CD4-positive, alpha-beta memory T cell (primary cell): ENCODE data around the gene IFITM5. TPM values are rescaled to one million over a fixed set of nuclear protein-coding genes. Genes with fewer than 3 reads are reported as not detected.
"Not testable (repeated sequence)": the region's sequence is repeated elsewhere in the genome, so short reads cannot be mapped to it uniquely, and the experiment has no call there.

ENCODE experiments used
- CTCF ChIA-PET: fragments of 350-600 bp; sonication (Branson Sonifier 250); formaldehyde crosslinking; loops from one replicate; lab custom pipeline; 2021; ENCODE audit warnings: inconsistent platforms; ENCODE audit not compliant: partially characterized antibody; lab: Charles Lee
- POLR2A ChIA-PET: fragments of 350-600 bp; sonication (Branson Sonifier 250); formaldehyde crosslinking; loops from one replicate; lab custom pipeline; 2021; ENCODE audit not compliant: partially characterized antibody; lab: Charles Lee
- DNase-seq, 5 donors: peaks; one replicate each; pipeline versions ENCODE4 v3.0.0 to v3.0.0-alpha.2; 2020 to 2022; ENCODE audit warnings: mixed read lengths in 1 of 5
- H3K27ac ChIP-seq: one replicate; pipeline ENCODE4 v1.7.0; 2013; ENCODE audit warnings: low read depth, low read length
- H3K27me3 ChIP-seq: 2 replicates; pipeline ENCODE4 v1.7.0; 2013; ENCODE audit warnings: mild to moderate bottlenecking, low read length, moderate library complexity; ENCODE audit not compliant: insufficient read depth
- H3K36me3 ChIP-seq: 2 replicates; pipeline ENCODE4 v1.7.0; 2013; ENCODE audit warnings: mild to moderate bottlenecking, low read length, moderate library complexity; ENCODE audit not compliant: insufficient read depth
- H3K4me1 ChIP-seq: 2 replicates; pipeline ENCODE4 v1.7.0; 2013; ENCODE audit warnings: mild to moderate bottlenecking, low read length, moderate library complexity; ENCODE audit not compliant: insufficient read depth
- H3K4me3 ChIP-seq, 2 donors: one replicate each; pipeline ENCODE4 v1.7.0; 2013; ENCODE audit warnings: low read length in 2 of 2, mild to moderate bottlenecking in 1 of 2
- H3K9me3 ChIP-seq, 2 donors: one replicate each; pipeline ENCODE4 v1.7.0; 2013; ENCODE audit warnings: low read length in 2 of 2, control low read depth in 1 of 2; ENCODE audit not compliant: control insufficient read depth in 1 of 2
- H3K27ac Mint-ChIP-seq, 7 donors: one replicate each; pipeline ENCODE4 v1.8.0; 2020 to 2021; ENCODE audit warnings: mixed read lengths in 7 of 7, mild to moderate bottlenecking in 6 of 7, inconsistent platforms in 3 of 7, moderate library complexity in 3 of 7
- H3K27me3 Mint-ChIP-seq, 2 donors: one replicate each; pipeline ENCODE4 v1.8.0; 2020 to 2021; ENCODE audit warnings: mixed read lengths in 2 of 2
- H3K36me3 Mint-ChIP-seq, 2 donors: one replicate each; pipeline ENCODE4 v1.8.0; 2020 to 2021; ENCODE audit warnings: mixed read lengths in 2 of 2, inconsistent platforms in 1 of 2, mild to moderate bottlenecking in 1 of 2
- H3K4me1 Mint-ChIP-seq, 4 donors: one replicate each; pipeline ENCODE4 v1.8.0; 2020 to 2021; ENCODE audit warnings: mixed read lengths in 4 of 4, mild to moderate bottlenecking in 1 of 4
- H3K4me3 Mint-ChIP-seq, 8 donors: one replicate each; pipeline ENCODE4 v1.8.0; 2020 to 2021; ENCODE audit warnings: mixed read lengths in 8 of 8, mild to moderate bottlenecking in 7 of 8, moderate library complexity in 6 of 8, inconsistent platforms in 3 of 8
- H3K9me3 Mint-ChIP-seq, 8 donors: one replicate each; pipeline ENCODE4 v1.8.0; 2020 to 2021; ENCODE audit warnings: mixed read lengths in 8 of 8, mild to moderate bottlenecking in 5 of 8, inconsistent platforms in 3 of 8, moderate library complexity in 1 of 8
- intact Hi-C: fragments of 100-400 bp; cut with micrococcal nuclease; formaldehyde crosslinking; loops from one replicate; pipeline ENCODE4 v1.15.1; 2023
- polyA plus RNA-seq, 2 donors: library from polyadenylated mRNA; unstranded; fragments of 300-500 nt; fragmentation: Illumina TruSeq; gene quantifications; one replicate each; pipeline ENCODE4 v1.2.3, GENCODE V29; 2021
- total RNA-seq, 2 experiments: library from RNA; stranded (reverse); gene quantifications; one replicate each; pipeline ENCODE4 v1.2.3, GENCODE V29; 2021

IFITM5 gene
- total and polyA plus RNA-seq, 4 experiments from 2014 or later, result not detected

DNA sequence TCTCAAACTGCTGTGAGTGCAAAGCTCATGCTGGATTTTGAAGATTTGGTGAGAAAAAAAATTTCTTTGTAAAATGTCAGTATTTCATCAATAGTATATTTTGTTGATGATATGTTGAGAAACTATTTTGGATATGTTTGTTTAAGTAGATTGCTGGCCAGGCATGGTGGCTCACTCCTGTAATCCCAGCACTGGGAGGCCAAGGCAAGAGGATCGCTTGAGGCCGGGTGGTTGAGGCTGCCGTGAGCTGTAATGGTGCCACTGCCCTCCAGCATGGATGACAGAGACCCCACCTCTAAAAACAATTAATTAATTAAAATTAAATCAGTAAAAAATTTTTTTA is 28.2 kb upstream of the IFITM5 start:
- ChIA-PET POLR2A (interaction anchor here (0.7 to 4.5 kb wide), 7 partner anchors 12 to 119 kb away, joined by 3 to 42 read pairs (median 4); partner anchors contain the start of genes BET1L, IFITM1, PGGHG and RIC8A), CTCF (interaction anchor here (1.4 to 1.5 kb wide), 4 partner anchors 16 to 76 kb away, joined by 3 to 4 read pairs (median 4); no protein-coding TSS in a partner anchor)
- no peak overlapping the region for H3K4me3 ChIP-seq

DNA sequence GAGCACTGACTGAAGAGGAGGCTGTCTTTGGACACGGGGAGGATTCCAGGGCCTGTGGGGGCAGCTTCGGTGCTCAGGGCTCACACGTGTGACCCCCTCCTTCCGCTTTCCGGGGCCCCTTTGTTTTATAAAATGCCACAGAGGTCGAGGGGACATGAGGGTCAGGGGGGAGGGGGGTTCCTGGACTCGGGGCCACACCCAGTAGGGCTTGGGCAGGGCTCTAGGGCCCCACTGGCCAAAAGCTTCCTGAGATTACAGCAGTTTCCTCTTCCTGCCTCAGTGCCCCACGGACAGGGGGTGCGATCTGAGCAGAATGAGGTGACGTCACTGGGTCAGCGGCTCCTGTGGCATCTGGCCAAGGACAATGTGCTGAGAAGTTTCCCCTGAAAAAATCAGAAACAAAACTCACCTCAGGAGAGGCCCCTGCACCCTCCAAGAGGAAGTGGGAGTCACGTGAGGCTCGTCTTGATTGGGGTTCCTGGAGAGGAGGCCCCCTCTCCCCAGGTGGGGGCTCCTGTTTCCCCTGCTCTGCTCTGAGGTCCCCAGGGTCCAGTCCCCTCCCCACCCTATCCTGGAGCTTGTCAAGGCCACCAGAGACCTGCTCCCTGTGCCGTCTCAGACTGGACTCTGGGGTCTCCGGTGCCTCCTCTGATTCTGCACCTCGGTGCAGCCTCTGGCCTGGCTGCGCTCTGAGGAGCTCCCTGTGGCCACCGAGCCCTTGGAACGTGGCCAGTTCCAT is 27.7 kb upstream of the IFITM5 start:
- H3K27ac Mint-ChIP-seq, result peak overlapping the region; percentile 86 to 96 (median 91)
- DNase-seq, result peak; percentile 67 to 82 (median 68)
- intact Hi-C loops, result no loop called here
- H3K4me1 Mint-ChIP-seq, result peaks cover 33 to 80% (median 57%) of the 10 kb centered on the region in 4 donors
- H3K36me3 ChIP-seq, result no peaks in the 10 kb centered on the region
- POLR2A ChIA-PET, result interaction anchor here (0.7 to 4.5 kb wide), 8 partner anchors 11 to 119 kb away, joined by 3 to 42 read pairs (median 4); partner anchors contain the start of genes BET1L, IFITM1, PGGHG and RIC8A
- H3K9me3 ChIP-seq, result no peaks in the 10 kb centered on the region
- H3K27me3 ChIP-seq, result no peaks in the 10 kb centered on the region
- H3K4me3 ChIP-seq, result peak overlapping the region in 1 of 2 donors; percentile 37
- CTCF ChIA-PET, result interaction anchor here (1.4 to 1.5 kb wide), 4 partner anchors 15 to 76 kb away, joined by 3 to 4 read pairs (median 4); no protein-coding TSS in a partner anchor
- peaks cover 50% of the 10 kb centered on the region for H3K4me1 ChIP-seq
- H3K27me3 Mint-ChIP-seq, result no peaks in the 10 kb centered on the region
- peak overlapping the region; percentile 76 for H3K27ac ChIP-seq
- H3K36me3 Mint-ChIP-seq, result no peaks in the 10 kb centered on the region
- peaks cover 0 to 2% (median 0%) of the 10 kb centered on the region in 8 donors for H3K9me3 Mint-ChIP-seq
- peak overlapping the region; percentile 58 to 84 (median 67) for H3K4me3 Mint-ChIP-seq

More for the DNA sequence above, 28.2 kb upstream of the IFITM5 start:
- Histone ChIP-seq H3K36me3 (no peaks in the 10 kb centered on the region), H3K9me3 (no peaks in the 10 kb centered on the region), H3K27me3 (no peaks in the 10 kb centered on the region), H3K4me1 (peaks cover 50% of the 10 kb centered on the region), H3K27ac (peak overlapping the region; percentile 76)
- peaks cover 0 to 2% (median 0%) of the 10 kb centered on the region in 8 donors for H3K9me3 Mint-ChIP-seq
- H3K27me3 Mint-ChIP-seq, result no peaks in the 10 kb centered on the region
- peak overlapping the region; percentile 21 to 75 (median 62) for H3K4me3 Mint-ChIP-seq
- no peak for DNase-seq
- no peaks in the 10 kb centered on the region for H3K36me3 Mint-ChIP-seq
- peaks cover 33 to 83% (median 57%) of the 10 kb centered on the region in 4 donors for H3K4me1 Mint-ChIP-seq
- H3K27ac Mint-ChIP-seq, result peak overlapping the region; percentile 86 to 96 (median 91)
- intact Hi-C loops, result no loop called here

DNA sequence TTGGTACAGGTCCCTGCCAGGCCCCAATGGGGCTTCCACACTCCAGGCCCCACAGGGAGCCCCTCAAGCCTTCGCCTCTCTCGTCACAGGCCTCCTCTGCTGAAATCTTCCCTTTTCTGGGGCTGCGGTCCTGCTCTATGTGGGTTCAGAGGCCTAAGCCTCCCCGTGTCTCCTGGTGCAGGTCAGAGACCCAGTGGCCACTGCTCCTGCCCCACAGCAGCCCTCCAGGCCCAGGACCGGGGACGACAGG is 27.2 kb upstream of the IFITM5 start:
- Histone ChIP-seq H3K4me1 (peaks cover 45% of the 10 kb centered on the region), H3K4me3 (peak overlapping the region in 1 of 2 donors; percentile 37), H3K27me3 (no peaks in the 10 kb centered on the region), H3K27ac (peak overlapping the region; percentile 76), H3K9me3 (no peaks in the 10 kb centered on the region), H3K36me3 (no peaks in the 10 kb centered on the region)
- intact Hi-C loops, result no loop called here
- Mint-ChIP-seq H3K9me3 (peaks cover 0 to 2% (median 0%) of the 10 kb centered on the region in 8 donors), H3K27me3 (no peaks in the 10 kb centered on the region), H3K27ac (peak overlapping the region; percentile 86 to 96 (median 91)), H3K4me3 (peak overlapping the region in 7 of 8 donors; percentile 58 to 84 (median 64)), H3K36me3 (no peaks in the 10 kb centered on the region), H3K4me1 (peaks cover 33 to 75% (median 56%) of the 10 kb centered on the region in 4 donors)
- ChIA-PET CTCF (interaction anchor here (1.5 kb wide), 1 partner anchor 15 kb away, joined by 4 read pairs; no protein-coding TSS in a partner anchor), POLR2A (interaction anchor here (1.1 to 4.5 kb wide), 6 partner anchors 10 to 118 kb away, joined by 3 to 42 read pairs (median 6); partner anchors contain the start of genes BET1L, IFITM1, PGGHG and RIC8A)
- DNase-seq, result no peak

DNA sequence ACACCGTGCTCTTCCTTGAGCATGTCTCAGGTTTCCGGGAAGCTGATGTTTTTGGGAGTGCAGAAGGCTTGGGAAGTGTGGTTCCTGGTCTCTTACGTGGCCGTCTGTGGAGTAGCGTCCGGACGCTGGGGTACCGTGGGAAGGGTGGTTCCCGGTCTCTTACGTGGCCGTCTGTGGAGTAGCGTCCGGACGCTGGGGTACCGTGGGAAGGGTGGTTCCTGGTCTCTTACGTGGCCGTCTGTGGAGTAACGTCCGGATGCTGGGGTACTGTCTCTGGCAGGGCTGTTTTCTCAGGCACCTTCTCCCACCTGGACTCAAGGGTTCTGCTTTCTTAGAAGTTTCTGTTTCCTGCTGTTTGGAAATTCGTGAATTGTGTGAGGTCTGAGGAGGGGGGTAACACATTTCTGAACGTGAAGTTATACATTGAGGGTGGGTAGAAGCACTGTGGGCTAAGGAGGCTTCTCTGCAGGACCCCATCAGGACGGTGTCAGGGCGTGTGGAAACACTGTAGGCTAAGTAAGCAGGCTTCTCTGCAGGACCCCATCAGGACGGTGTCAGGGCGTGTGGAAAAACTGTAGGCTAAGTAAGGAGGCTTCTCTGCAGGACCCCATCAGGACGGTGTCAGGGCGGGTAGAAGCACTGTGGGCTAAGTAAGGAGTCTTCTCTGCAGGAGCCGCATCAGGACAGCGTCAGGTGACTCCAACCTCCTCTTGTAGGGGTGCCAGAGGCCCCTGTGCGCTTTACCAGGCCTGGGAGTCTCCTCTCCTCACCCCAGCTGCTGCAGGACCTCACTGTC is 26.7 kb upstream of the IFITM5 start:
- peak overlapping the region; percentile 76 for H3K27ac ChIP-seq
- intact Hi-C loops, result no loop called here
- peak overlapping the region; percentile 86 to 96 (median 91) for H3K27ac Mint-ChIP-seq
- no peak for DNase-seq
- H3K4me3 Mint-ChIP-seq, result peak overlapping the region in 7 of 8 donors; percentile 31 to 84 (median 64)
- H3K4me1 Mint-ChIP-seq, result peaks cover 30 to 70% (median 51%) of the 10 kb centered on the region in 4 donors
- no peaks in the 10 kb centered on the region for H3K36me3 Mint-ChIP-seq
- no peaks in the 10 kb centered on the region for H3K27me3 ChIP-seq
- POLR2A ChIA-PET, result interaction anchor here (0.6 to 4.5 kb wide), 6 partner anchors 10 to 118 kb away, joined by 3 to 42 read pairs (median 6); partner anchors contain the start of genes BET1L, IFITM1 and RIC8A
- CTCF ChIA-PET, result interaction anchor here (1.6 kb wide), 1 partner anchor 29 kb away, joined by 5 read pairs; no protein-coding TSS in a partner anchor
- H3K36me3 ChIP-seq, result no peaks in the 10 kb centered on the region
- no peaks in the 10 kb centered on the region for H3K9me3 ChIP-seq
- H3K27me3 Mint-ChIP-seq, result no peaks in the 10 kb centered on the region
- H3K9me3 Mint-ChIP-seq, result peaks cover 0 to 2% (median 0%) of the 10 kb centered on the region in 8 donors
- no peak overlapping the region for H3K4me3 ChIP-seq
- H3K4me1 ChIP-seq, result peaks cover 40% of the 10 kb centered on the region

DNA sequence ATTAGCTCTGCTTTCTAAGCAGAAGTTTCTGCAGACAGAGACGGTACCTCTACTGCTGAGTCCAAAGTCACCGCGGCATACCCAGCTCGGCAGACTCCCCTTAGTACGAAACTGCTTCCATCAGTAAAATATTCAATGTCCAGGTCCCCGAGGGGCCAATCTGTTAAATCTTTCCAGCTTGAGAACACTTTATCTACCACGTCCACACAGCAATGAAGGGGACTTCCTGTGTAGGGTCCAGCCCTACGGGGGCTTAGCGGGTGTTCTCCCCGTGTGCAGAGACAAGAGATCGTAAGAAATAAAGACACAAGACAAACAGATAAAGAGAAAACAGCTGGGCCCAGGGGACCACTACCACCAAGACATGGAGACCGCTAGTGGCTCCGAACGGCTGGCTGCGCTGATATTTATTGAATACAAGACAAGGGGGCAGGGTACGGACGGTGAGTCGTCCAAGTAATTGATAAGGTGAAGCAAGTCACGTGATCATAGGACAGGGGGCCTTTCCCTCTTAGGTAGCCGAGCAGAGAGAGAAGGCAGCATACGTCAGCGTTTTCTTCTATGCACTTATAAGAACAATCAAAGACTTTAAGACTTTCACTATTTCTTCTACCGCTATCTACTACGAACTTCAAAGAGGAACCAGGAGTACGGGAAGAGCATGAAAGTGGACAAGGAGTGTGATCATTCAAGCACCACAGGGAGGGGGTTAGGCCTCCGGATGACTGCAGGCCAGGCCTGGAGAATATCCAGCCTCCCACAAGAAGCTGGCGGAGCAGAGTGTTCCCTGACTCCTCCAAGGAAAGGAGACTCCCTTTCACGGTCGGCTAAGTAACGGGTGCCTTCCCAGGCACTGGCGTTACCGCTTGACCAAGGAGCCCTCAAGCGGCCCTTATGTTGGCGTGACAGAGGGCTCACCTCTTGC is 25.5 kb upstream of the IFITM5 start:
- intact Hi-C loops, H3K36me3 ChIP-seq, H3K27ac ChIP-seq, H3K27me3 Mint-ChIP-seq, H3K9me3 Mint-ChIP-seq, H3K36me3 Mint-ChIP-seq, H3K4me3 ChIP-seq, H3K9me3 ChIP-seq, H3K27me3 ChIP-seq, DNase-seq: not testable (repeated sequence)
- Mint-ChIP-seq H3K4me3 (peak overlapping the region in 6 of 8 donors; percentile 13 to 59 (median 30)), H3K27ac (peak overlapping the region; percentile 24 to 88 (median 73)), H3K4me1 (peaks cover 33 to 69% (median 49%) of the 10 kb centered on the region in 4 donors)
- ChIA-PET CTCF (interaction anchor here (1.6 kb wide), 1 partner anchor 30 kb away, joined by 5 read pairs; no protein-coding TSS in a partner anchor), POLR2A (interaction anchor here (0.6 to 4.5 kb wide), 5 partner anchors 9 to 74 kb away, joined by 3 to 42 read pairs (median 4); partner anchors contain the start of gene IFITM1)
- H3K4me1 ChIP-seq, result peaks cover 28% of the 10 kb centered on the region

DNA sequence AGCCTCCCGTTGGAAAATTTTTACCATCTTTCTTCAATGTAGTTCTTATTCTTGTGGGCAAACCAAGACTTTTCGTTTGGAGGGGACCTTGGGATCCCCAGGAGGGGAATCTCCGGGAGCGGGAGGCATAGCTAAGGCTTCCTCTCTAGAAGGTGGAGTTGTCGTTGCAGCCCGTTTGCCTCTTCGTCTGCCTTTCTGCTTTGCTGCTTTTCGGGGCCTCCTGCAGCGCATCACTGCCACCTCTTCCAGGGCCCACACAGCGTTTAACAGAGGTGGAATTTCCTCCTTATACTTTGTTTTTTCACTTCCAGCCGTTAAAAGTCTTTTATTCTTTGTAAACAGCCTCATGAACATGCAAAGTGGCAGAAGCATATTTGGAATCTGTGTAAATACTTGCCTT is 24.8 kb upstream of the IFITM5 start:
- no peak for DNase-seq
- Histone ChIP-seq H3K4me1 (peaks cover 28% of the 10 kb centered on the region), H3K27me3 (no peaks in the 10 kb centered on the region), H3K4me3 (no peak overlapping the region), H3K9me3 (no peaks in the 10 kb centered on the region), H3K27ac (no peak overlapping the region), H3K36me3 (no peaks in the 10 kb centered on the region)
- peak overlapping the region in 1 of 8 donors; percentile 39 for H3K4me3 Mint-ChIP-seq
- peaks cover 0 to 2% of the 10 kb centered on the region in 2 donors for H3K36me3 Mint-ChIP-seq
- peaks cover 0 to 2% (median 0%) of the 10 kb centered on the region in 8 donors for H3K9me3 Mint-ChIP-seq
- ChIA-PET CTCF (interaction anchor here (1.6 kb wide), 2 partner anchors 31 kb away, joined by 5 to 6 read pairs; no protein-coding TSS in a partner anchor), POLR2A (interaction anchor here (0.8 to 4.5 kb wide), 3 partner anchors 8 to 31 kb away, joined by 4 to 42 read pairs (median 8); partner anchors contain the start of gene IFITM1)
- H3K27ac Mint-ChIP-seq, result peak overlapping the region in 5 of 7 donors; percentile 35 to 64 (median 53)
- peaks cover 30 to 67% (median 47%) of the 10 kb centered on the region in 4 donors for H3K4me1 Mint-ChIP-seq
- H3K27me3 Mint-ChIP-seq, result no peaks in the 10 kb centered on the region
- intact Hi-C loops, result no loop called here
